GM12865 (cell line): Measurements from ENCODE around the gene WDTC1.
A peak's percentile ranks its signal among the peaks of the same experiment; 100 is the strongest.

Experiments used
- DNase-seq: peaks from one replicate; pipeline ENCODE4 v3.0.0; 2010; ENCODE audit warnings: low read depth
- H3K4me3 ChIP-seq: 2 replicates; pipeline ENCODE4 v1.5.1; 2011; ENCODE audit warnings: mild to moderate bottlenecking, low read depth, low read length, control low read depth
- CTCF ChIP-seq: IDR thresholded peaks from 2 replicates; pipeline ENCODE4 v1.5.1; 2011; ENCODE audit warnings: low read length, control low read depth, low read depth, inconsistent platforms; ENCODE audit not compliant: insufficient read depth; ENCODE audit errors: missing control alignments

WDTC1 gene

GRCh38 chr1:27332536-27333281 lies 98.3 kb downstream of the WDTC1 start:
- TF ChIP-seq CTCF: peak; percentile 82
- peak; percentile 40 for DNase-seq
- no peak overlapping the region for H3K4me3 ChIP-seq

GRCh38 chr1:27333717-27334279 lies 99.4 kb downstream of the WDTC1 start:
- TF ChIP-seq CTCF: no peak
- no peak for DNase-seq
- H3K4me3 ChIP-seq: no peak overlapping the region

GRCh38 chr1:27335506-27336422 lies 101.3 kb downstream of the WDTC1 start:
- DNase-seq: no peak
- no peak for TF ChIP-seq CTCF
- no peak overlapping the region for H3K4me3 ChIP-seq

GRCh38 chr1:27336756-27337155 lies 102.3 kb downstream of the WDTC1 start:
- no peak for DNase-seq
- no peak for TF ChIP-seq CTCF
- H3K4me3 ChIP-seq: no peak overlapping the region

GRCh38 chr1:27338751-27339150 lies 104.3 kb downstream of the WDTC1 start:
- no peak for TF ChIP-seq CTCF

GRCh38 chr1:27339213-27339612 lies 104.8 kb downstream of the WDTC1 start:
- no peak for TF ChIP-seq CTCF
- DNase-seq: no peak
- no peak overlapping the region for H3K4me3 ChIP-seq

More at GRCh38 chr1:27338751-27339150, 104.3 kb downstream of the WDTC1 start:
- no peak overlapping the region for H3K4me3 ChIP-seq
- no peak for DNase-seq
